GM19023 (cell line): Measurements from ENCODE around the gene NRXN3.

Source experiments
- ATAC-seq: cut with Tn5 transposase; IDR thresholded peaks from one replicate; pipeline ENCODE4 v1.9.1; 2021; ENCODE audit warnings: mild to moderate bottlenecking, moderate library complexity; ENCODE audit not compliant: unreplicated experiment

Gene NRXN3

DNA sequence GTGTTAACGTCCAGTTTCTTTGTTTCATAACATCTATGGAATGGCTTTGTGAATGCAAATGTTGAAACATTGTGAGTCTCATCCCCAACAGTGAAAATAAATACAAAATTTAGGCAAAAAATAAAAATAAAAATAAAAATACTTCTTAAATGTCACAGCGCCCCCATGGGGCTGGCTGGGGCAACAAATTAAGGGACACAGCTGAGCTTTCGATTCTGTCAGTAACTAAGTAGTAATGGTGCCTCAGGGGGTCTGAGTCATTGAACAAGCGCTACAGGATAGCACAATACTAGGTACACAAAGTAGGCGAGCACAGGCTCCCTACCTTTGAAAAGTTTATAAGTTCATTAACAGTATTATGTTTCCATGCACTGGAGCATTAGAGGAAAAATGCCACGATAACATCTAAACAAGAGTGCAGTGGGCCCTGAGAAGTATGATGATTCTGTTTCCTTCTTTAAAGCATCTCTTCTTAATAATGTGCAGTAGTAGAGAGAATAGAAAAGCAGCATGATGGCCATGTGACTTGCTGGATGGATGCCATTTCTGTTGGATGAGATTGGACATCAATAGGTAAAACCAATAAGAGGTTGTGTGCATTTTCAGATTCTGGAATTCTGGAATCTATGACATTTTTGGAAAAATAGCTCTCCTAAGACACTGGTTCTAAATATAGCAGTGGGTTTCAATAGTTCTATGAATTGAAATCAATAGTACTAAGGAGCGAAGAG, 1374.0 kb downstream of the NRXN3 start:
- ATAC-seq, result no peak

DNA sequence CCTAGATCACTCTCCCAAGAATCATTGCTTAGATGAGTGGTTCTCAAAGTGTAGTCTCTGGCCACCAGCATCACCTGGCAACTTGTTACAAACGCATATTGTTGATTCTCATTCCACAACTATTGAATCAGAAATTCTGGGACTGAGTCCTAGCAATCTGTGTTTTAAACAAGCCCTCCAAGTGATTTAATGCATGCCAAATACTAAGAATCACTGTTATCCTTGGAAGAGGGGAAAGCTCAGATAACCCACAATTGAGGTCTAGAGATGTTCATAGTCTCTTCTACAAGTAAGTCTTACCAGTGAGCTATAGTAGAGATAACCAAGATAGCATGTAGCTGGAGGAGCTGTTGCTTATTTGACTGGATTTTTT, 1374.5 kb downstream of the NRXN3 start:
- no peak for ATAC-seq

DNA sequence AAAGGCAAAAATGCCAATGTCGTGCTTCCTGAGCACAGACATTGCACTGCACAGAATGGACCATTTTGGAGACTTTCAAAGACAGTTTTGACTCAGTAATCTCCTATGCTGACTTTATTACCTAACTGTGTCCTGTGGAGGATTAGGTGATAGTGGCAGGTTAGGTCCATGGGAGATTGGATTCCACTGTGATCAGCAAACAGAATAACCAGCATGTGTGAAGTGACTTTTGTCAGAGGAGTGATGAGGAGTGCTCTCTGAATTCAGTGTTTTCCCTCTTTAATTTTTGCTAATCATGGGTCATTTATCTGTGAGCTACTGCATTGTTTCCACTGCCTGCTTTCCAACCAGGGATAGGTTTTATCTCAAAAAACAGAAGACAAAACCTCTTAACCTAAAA, 1378.7 kb downstream of the NRXN3 start:
- no peak for ATAC-seq

DNA sequence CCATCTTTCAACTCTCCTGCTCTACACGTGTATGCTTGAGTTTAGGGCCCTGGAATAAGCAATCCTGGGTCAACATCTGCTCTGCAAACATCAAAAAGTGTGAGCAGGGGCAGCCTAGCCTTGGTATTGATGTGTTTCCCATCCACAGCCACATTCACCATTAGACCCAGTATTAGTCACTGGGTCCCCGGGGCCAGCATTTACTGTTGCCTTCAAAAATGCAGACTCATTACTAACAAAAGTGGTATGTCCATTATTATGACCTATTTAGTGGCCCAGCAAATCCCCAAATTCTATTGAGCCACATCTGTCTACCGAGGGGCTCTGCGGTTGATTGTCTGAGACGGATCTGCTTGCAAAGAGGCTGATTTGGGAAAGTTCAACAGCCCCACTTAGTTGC, 1379.3 kb downstream of the NRXN3 start:
- no peak for ATAC-seq

DNA sequence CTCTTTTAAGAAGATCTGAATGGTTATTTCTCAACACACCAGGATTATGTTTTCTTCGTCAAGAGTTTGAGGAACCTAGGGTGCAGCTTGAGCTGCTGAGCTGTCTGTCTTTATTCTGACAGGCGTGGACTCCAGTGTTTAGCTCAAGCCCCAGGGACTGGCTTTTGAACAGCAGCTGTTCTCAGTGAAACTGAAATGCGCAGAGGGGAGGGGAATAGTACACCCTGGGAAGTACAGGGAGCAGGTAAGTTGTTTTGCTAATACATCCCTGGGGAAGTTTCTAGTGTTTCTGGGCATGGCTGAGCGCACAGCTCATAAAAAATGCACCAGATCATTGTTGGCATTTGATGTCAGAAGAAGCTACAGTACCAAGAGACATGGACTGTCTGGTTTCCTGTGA, 1381.3 kb downstream of the NRXN3 start:
- ATAC-seq, result no peak

DNA sequence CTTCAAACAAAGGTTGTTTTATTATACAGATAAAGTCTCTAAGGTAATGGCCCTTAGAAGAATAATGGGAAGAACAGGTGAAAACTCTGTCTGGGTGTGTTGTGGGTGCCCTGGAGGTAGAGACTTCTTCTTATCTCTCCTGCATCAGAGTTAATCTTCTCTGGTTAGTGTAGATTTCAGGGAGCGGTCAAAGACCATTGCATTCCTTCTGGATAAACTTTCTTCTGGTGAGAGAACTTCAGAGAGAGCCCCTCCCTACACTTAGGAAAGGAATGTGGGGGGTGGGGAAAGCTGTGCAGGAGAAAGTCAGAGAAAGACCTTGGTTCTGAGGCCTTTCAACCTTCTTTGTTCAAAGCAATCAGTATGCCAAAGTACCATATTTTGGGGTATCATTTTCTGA, 1382.6 kb downstream of the NRXN3 start:
- ATAC-seq, result no peak

DNA sequence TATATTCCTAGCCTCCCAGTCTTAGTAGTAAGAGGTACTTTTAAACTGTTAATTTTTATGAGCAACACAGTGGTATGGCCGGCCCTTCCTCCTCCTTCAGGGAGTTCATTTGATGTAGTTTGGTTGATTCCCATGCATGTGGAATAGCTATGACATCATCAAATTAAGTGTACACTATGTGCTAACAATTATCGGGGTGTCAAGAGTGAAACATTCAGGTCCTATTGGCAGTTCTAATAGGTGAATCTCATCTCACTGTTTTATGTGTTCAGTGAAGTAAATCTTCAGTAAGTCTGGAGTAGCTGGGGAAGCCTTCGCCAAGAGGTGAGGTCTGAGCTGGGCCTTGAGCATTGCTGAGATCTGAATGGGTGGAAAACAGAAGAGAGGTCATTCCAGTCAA, 1384.6 kb downstream of the NRXN3 start:
- no peak for ATAC-seq

DNA sequence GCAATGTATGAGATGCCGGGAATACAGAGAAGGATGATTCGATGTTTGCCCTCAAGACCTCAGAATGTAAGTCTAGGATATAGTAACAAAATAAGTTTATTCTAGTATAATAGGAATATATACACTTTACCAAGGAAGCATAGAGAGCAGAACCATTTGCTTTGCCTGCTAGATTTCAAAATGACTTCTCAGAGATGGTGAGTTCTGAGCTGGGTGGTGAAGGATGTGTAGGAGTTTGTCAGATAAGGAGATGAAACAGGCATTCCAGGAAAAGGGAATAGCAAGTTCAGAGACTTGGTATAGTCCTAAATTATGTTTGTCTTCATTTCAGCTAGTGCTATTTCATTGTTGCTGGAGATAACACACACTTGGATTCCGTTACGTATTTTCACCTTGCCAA, 1385.3 kb downstream of the NRXN3 start:
- ATAC-seq, result no peak

DNA sequence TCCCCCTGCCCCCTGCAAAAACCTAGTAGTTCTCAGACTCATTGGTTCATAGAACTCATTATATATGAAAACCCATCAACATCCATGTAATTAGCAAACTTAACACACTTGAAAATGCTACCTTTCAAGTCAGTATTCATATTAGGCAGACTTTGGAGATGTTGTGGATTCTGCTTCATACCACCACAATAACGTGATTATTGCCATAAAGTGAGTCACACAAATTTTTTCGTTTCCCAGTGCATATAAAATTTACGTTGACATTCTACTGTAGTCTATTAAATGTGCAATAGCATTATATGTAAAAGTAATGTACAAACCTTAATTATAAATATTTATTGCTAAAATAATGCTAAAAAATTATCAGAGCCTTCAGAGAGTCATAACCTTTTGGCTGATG, 1387.1 kb downstream of the NRXN3 start:
- ATAC-seq, result no peak

DNA sequence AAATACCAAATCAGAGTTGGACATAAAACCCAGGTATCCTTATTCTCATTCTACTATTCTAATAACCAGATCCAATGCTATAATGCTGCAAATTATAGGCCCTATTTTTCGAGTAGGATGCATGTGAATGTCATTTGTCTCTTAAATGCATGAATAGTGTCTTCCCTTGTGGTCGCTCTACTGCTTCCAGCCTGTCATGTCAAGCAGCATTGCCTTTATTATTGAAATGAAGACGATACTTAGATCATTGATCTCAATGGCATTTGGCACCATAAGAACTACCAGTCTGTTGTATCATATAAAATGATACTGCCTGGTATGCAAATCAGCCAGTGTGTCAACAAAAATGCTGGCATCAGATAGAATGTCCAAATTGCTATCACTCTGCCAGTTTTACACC, 1392.0 kb downstream of the NRXN3 start:
- no peak for ATAC-seq

DNA sequence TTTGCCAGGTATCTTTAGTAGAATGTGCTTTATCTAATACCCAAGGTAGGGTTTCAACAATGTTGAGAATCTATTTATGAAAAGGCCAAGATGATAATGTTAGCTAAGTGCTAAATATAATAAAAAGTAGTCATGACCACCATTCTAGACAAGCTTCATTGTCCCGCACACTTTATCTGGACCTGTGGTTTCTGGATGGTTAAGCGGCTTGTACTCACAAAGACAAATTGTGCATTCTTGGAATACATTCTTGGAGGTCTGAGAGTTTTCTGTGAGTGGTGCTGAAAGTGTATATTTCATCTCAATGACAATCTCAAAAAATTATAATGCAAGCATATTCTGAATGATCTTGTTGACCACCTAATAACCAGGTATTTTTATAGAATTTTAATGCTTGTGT, 1394.2 kb downstream of the NRXN3 start:
- no peak for ATAC-seq

DNA sequence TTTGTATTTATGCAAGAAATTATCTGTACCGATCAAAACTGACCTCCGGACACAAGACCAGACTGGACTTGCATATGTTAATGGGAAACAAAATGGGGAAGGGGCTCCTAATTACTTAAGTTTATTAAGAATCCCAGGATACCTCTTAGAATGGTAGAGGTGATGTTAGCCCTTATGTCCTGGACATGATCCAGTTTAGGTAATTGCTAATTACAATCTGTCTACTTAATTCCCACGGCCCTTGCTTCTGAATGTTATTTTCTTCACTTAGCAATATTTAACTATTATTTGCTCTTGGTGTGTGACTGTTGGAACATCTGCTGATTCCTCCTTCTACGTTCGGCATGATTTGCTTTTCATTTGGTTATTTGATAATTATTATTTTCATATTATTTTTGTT, 1397.1 kb downstream of the NRXN3 start:
- ATAC-seq, result no peak

DNA sequence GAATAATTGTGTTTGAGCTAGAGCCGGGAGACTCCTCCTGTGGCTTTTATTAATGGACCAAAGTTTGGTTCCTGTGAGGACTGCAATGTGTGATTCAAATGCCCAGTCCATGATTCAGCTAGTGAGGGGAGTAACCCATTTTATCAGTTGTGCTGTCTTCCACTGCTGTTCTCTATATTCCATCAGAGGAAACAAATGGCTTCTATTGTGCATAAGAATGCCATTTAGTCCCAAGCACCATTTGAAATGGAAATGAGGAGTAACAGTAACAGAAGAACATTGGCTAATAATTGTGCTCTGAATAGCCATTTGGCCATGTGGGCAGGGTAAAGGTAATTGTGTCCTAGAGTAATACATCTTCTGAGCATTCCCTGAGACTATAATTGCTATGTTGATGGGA, 1398.4 kb downstream of the NRXN3 start:
- ATAC-seq, result no peak

DNA sequence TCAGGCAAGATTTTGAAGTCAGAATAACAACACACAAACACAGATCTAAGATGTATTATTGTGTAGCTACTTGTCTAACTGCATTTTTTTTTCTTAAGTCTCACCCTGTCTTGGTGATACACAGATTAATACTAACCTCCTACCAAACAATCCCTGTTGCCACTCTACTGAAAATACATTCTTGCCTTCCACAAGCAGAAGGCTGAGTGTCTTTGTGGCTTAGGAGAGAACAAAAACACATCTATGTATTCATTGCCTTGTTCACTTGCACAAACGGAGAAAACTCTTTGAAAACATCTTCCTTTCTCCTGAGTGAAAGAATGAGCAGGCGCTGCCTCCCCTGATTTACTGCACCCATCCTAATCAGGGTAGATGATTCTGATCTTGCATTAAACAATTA, 1398.9 kb downstream of the NRXN3 start:
- no peak for ATAC-seq

DNA sequence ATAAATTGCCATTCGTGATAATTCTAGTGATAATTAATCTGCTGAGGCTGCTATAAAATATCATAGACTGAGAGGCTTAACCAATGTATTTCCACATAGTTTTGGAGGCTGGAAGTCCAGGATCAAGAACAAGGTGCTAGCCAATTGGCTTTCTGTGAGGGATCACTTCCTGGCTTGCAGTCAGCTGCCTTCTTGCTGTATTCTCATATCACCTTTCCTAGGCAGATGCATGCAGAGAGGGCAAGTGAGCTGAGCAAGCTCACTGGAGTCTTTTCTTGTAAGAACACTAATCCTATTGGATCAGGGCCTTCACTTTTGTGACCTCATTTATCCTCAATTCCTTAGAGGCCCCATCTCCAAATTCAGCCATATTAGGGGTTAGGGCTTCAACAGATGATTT, 1400.5 kb downstream of the NRXN3 start:
- ATAC-seq, result no peak

DNA sequence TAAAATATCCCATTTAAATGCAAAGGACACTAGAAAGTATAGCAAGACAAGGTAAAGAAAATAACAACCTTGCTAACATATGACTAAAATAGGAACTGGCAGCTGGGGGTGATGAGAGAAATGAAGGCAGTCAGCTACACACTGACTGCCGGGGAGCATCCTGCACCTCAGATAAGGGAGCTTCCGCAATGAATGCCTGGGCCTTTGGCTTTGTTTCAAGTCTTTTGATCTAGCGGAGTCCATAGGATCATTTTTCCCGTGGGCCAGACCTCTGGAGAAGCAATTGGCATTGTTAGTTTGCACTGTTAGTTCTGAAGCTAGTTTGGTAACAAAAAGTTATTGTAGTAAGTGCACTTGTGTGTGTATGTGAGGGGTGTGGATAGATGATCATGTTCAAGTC, 1401.2 kb downstream of the NRXN3 start:
- no peak for ATAC-seq

DNA sequence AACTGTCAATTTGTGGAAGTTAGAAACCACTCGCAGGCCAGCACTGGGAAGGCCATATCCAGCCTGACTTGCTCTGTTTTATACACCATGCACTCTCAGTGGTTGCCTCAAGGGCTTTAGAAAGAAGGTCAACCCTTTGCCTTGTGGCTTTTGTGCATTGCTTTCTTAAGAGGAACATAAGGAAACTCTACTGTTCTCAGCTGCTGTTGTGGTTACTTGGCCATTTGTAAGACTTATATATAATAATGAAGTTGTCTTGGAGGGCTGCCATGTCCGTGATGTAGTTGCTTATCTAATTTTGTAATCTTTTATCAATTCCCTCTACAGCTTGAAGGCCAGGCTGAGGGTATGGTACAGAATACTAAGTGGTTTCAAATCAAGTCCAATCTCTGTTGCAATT, 1403.3 kb downstream of the NRXN3 start:
- ATAC-seq, result no peak

DNA sequence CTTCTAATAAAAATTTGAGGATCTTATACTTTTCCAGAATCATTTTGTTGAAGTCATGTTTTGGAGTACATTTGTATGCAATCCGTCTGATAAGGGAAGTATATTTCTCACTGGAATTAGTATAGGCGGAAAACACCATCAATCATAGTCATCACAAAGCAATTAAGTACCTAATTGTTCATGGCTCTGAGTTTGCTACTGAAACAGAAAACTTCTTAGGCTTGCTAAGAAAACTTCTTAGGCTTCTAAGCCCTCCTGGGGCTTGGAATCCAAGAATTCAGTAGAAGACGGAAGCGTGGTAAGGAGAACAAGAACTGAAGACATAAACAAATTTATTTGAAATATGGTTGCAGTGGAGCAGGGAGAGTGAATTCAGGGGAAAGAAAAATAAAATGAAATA, 1404.9 kb downstream of the NRXN3 start:
- no peak for ATAC-seq

DNA sequence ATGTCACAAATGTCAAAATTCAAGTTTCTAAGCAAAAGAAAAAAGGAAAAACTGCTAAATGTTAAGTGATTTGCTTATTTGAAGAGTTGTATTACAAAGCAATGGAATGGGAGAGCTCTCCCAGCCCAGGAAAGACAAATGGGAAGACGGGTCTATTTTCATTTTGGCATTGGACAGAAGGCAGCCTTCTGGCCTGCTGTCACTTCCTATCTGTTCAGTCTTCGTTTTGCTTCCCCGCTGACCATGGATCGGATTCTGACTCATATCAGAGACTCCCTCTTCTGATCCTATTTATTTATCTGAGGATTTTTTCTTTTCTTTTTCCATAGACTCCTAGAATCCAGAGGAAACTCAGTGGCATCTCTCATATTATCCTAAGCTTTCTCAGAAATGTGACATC, 1406.3 kb downstream of the NRXN3 start:
- ATAC-seq, result no peak

DNA sequence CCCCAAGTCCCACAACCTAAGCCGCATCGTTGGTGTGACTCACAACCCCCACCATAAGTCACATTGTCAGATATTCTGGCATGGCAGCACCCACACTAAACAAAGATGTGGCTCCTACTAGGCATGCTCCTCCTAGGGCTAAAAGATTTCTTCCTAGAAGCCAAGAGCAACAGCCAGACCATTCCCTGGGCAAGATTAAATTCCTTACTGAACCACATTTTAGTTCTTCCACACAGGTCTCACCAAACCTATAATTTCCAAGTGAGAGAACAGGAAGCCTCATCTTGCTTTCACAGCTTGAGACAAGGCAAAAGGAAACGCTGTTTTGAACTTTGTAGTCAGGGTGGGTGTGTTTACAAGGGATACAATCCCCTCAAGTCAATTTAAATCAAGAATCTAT, 1408.3 kb downstream of the NRXN3 start:
- ATAC-seq, result no peak

DNA sequence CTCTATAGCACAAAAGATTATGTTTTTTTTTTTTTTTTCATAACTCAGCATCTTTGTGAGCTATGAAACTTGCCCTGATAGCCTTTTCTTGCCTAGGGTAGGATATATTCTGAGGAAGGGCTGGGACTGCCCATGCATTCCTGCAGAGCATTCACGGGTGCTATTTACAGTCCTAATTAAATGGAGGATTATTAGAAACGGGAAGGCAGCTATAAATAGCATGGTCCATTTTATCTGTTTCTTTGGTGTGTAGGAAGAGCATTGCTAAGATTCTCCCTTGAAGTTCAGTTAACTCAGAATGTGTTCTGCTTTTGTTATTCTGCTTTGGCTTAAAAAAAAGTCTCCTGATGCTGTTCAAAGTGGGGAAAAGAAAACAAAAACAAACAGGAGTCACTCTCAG, 1410.2 kb downstream of the NRXN3 start:
- ATAC-seq, result no peak

DNA sequence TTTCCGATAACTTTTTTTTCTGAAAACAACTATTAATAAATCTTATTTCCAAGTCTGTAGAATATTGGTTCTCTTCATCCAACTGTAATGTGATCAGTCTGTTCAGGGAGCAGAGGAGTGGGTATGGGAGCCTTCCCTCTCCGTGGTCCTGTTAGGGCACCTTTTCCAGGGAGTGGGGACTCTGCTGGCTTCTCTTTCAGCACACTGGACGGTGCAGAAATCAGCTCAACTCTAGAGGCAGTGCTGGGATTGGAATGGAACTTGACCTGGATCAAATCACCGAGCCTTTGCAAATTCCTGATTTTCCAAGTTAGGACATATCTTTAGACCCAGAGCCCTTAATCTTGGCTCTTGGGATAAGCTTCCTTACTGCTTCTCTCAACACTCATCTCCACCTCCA, 1410.7 kb downstream of the NRXN3 start:
- ATAC-seq, result no peak

DNA sequence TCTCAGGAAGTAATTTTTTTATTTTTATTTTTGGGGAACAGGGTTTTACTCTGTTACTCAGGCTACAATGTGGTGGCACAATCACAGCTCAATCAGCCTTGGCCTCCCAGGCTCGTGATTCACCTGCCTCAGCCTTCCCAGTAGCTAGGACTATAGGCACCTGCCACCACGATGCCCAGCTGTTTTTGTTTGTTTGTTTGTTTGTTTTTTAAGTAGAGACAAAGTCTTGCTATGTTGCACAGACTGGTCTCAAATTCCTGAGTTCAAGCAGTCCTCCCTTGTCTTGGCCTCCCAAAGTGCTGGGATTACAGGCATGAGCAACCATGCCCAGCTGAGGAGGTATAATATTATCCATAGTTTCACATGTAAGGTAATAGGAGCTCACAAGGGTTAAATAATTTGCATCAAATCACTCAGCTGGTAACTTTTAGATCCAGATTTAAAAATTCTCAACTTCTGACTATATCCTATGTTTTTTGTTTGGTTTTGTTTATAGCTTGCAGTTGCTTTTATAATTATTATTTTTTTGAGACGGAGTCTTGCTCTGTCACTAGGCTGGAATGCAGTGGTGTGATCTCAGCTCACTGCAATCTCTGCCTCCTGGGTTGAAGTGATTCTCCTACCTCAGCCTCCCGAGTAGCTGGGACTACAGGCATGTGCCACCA, 1411.9 kb downstream of the NRXN3 start:
- ATAC-seq, result no peak
